ENCODE results near the gene RAD18.

DNA sequence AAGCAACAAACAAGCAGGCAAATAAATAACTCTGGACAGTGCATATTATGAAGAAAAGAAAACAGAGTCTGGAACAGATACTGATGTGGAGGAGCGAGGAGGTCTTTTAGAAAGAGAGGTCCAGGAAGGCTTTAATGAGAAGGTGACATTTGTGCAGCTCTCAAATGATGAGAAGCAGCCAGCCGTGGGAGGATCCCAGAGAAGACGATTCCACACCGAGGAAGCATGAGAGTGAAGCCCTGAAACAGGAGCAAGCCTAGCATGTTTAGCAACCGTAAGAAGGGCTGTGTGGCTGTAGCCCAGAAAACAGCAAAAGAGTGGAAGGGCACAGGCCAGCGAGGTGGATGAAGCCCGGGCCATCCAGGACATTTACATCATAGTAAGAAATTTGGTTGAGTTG lies 93.1 kb downstream of the RAD18 start:
- TF ChIP-seq, protein P1, sequence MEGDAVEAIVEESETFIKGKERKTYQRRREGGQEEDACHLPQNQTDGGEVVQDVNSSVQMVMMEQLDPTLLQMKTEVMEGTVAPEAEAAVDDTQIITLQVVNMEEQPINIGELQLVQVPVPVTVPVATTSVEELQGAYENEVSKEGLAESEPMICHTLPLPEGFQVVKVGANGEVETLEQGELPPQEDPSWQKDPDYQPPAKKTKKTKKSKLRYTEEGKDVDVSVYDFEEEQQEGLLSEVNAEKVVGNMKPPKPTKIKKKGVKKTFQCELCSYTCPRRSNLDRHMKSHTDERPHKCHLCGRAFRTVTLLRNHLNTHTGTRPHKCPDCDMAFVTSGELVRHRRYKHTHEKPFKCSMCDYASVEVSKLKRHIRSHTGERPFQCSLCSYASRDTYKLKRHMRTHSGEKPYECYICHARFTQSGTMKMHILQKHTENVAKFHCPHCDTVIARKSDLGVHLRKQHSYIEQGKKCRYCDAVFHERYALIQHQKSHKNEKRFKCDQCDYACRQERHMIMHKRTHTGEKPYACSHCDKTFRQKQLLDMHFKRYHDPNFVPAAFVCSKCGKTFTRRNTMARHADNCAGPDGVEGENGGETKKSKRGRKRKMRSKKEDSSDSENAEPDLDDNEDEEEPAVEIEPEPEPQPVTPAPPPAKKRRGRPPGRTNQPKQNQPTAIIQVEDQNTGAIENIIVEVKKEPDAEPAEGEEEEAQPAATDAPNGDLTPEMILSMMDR (IDR thresholded peaks at IDR 0.05; ENCODE audit: insufficient read depth, low read depth, low read length): no peak
- no peak for TF ChIP-seq EZH2 (IDR thresholded peaks at IDR 0.05; ENCODE audit: insufficient read depth, low read length)

Data from astrocyte (in vitro differentiated cells and primary cell).